ENCODE data around the gene CTNNA3. TPM values are rescaled to one million over a fixed set of nuclear protein-coding genes. Genes with fewer than 3 reads are reported as not detected.

Gene CTNNA3
- total RNA-seq, 1 donor from 2014 or later, result not detected

DNA sequence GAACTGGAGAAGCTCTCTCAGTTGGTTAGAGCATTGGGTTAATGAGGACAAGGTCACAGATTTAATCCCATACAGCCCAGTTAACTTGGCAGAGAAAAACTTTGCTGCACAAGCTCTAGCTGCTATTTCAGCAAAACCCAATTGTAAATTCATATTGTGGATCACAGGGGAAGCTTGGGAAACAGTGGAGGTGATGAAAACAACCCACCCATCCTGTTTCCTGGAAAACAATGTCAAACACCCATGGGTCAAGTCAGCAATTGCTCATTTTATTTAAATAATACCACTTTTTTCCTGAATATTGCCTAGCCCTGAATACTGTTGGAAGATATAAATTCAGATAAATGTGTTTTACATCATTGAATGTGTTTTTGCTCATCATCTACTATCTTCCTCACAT, 1670.8 kb downstream of the CTNNA3 start:
- Mint-ChIP-seq H3K27me3 (no peaks in the 10 kb centered on the region), H3K9me3 (no peaks in the 10 kb centered on the region), H3K4me1 (no peaks in the 10 kb centered on the region), H3K4me3 (no peak overlapping the region), H3K27ac (no peak overlapping the region), H3K36me3 (ENCODE audit: low read depth) (no peaks in the 10 kb centered on the region)
- DNase-seq (no peak), ATAC-seq (ENCODE audit: low read depth) (no peak)
- intact Hi-C loops (cut with micrococcal nuclease), result no loop called here
- CTCF ChIA-PET, result no interaction called here
- POLR2A ChIA-PET, result no interaction called here
- no peak for TF ChIP-seq CTCF (IDR thresholded peaks at IDR 0.05)

DNA sequence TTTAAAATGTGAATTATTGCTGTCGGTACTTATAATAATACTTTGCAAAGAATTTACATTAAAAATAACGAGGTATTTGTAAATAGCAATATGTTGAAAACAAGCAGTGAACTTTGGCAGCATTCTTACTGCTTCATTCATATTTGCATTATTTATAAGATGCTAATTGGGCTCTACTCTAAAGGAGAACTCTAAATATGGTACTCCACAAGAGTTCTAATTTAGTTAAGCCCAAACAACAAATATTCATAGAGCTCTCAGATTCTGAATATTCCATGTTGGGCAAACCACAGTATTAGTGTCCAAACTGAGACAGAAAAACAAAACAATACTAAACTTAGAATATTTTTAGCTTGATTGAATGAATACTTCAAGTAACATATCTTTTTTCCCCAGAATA, 1674.6 kb downstream of the CTNNA3 start:
- ChIA-PET POLR2A (no interaction called here), CTCF (no interaction called here)
- no peaks in the 10 kb centered on the region for H3K36me3 Mint-ChIP-seq (ENCODE audit: low read depth)

DNA sequence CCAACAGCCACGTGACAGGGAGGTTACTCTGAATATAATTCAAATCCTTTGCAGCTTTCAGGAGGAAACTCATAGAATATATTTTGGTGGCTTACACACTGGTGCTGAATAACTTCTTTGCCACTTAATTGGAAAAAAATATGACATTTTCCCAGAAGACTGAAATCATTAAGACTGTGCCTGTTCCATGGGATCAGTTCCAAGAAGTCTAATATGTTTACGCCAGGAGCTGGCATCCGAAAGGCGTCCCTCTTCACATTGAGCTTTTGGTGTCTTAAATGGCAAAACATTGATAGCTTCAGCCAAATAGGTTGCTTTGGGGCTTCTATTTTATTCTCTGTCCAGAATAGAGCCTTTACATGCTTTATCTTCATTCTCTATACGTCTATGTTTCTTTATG, 1687.8 kb downstream of the CTNNA3 start:
- no peaks in the 10 kb centered on the region for H3K27me3 Mint-ChIP-seq
- ATAC-seq (ENCODE audit: low read depth) (no peak), DNase-seq (no peak)
- ChIA-PET CTCF (no interaction called here), POLR2A (no interaction called here)
- H3K9me3 Mint-ChIP-seq, result peaks cover 3% of the 10 kb centered on the region
- intact Hi-C loops (cut with micrococcal nuclease), result no loop called here
- H3K36me3 Mint-ChIP-seq (ENCODE audit: low read depth), result no peaks in the 10 kb centered on the region
- no peak for TF ChIP-seq CTCF (IDR thresholded peaks at IDR 0.05)
- H3K27ac Mint-ChIP-seq, result no peak overlapping the region
- H3K4me3 Mint-ChIP-seq, result no peak overlapping the region
- H3K4me1 Mint-ChIP-seq, result no peaks in the 10 kb centered on the region

More for the DNA sequence above, 1674.6 kb downstream of the CTNNA3 start:
- ATAC-seq (ENCODE audit: low read depth) (no peak), DNase-seq (no peak)
- intact Hi-C loops (cut with micrococcal nuclease), result no loop called here
- Mint-ChIP-seq H3K4me3 (no peak overlapping the region), H3K27ac (no peak overlapping the region), H3K9me3 (no peaks in the 10 kb centered on the region), H3K4me1 (no peaks in the 10 kb centered on the region), H3K27me3 (no peaks in the 10 kb centered on the region)
- TF ChIP-seq CTCF (IDR thresholded peaks at IDR 0.05), result no peak

DNA sequence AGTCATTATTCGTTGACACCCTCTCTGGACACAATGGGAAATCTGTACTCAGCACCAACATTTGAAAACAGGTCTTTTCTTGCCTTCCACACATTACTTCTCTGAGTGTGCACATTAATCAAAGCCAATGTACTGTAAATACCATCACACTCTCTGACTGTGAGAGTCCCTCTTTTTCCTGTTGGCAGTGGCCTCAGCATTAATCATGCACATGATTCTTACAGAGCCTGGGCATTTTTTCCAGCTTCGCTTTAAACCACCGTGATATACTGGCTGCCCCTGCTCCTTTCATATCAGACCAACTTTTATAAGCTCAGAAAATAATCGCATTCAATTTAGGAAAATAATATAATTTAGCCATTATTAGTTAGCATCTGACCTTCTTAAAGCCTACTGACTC, 1689.6 kb downstream of the CTNNA3 start:
- POLR2A ChIA-PET, result no interaction called here
- Mint-ChIP-seq H3K9me3 (peaks cover 3% of the 10 kb centered on the region), H3K27ac (no peak overlapping the region), H3K27me3 (no peaks in the 10 kb centered on the region), H3K4me3 (no peak overlapping the region), H3K36me3 (ENCODE audit: low read depth) (no peaks in the 10 kb centered on the region), H3K4me1 (no peaks in the 10 kb centered on the region)
- no peak for TF ChIP-seq CTCF (IDR thresholded peaks at IDR 0.05)
- no peak for ATAC-seq (ENCODE audit: low read depth)
- no peak for DNase-seq
- CTCF ChIA-PET, result no interaction called here
- intact Hi-C loops (cut with micrococcal nuclease), result no loop called here

DNA sequence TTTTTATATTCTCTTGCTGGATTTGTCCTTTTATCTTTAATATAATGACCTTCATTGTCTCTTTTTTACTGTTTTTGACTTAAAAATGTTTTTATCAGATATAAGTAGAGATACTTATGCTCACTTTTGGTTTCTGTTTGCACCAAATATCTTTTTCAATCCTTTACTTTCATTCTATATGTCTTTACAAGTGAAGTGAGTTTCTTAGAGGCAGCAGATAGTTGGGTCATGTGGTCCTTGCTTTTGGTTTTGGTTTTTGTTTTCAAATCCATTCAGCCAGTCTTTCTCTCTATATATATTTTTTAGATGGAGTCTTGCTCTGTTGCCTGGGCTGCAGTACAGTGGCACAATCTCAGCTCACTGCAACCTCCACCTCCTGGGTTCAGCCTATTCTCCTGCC, 1702.5 kb downstream of the CTNNA3 start:
- no peaks in the 10 kb centered on the region for H3K27me3 Mint-ChIP-seq
- intact Hi-C loops (cut with micrococcal nuclease), result no loop called here
- no peak for TF ChIP-seq CTCF (IDR thresholded peaks at IDR 0.05)
- CTCF ChIA-PET, result no interaction called here
- H3K4me1 Mint-ChIP-seq, result no peaks in the 10 kb centered on the region
- POLR2A ChIA-PET, result no interaction called here
- H3K27ac Mint-ChIP-seq, result no peak overlapping the region
- no peak overlapping the region for H3K4me3 Mint-ChIP-seq
- no peaks in the 10 kb centered on the region for H3K36me3 Mint-ChIP-seq (ENCODE audit: low read depth)
- H3K9me3 Mint-ChIP-seq, result peaks cover 15% of the 10 kb centered on the region
- ATAC-seq (ENCODE audit: low read depth) (no peak), DNase-seq (no peak)

Data from activated B cell treated with CpG ODN at 0.5 μM for 24 hours (primary cell).